Activated CD8-positive, alpha-beta memory T cell treated with anti-CD3 and anti-CD28 coated beads for 24 hours (primary cell): Measurements from ENCODE around the gene EEA1.
"Not testable (repeated sequence)": the region's sequence is repeated elsewhere in the genome, so short reads cannot be mapped to it uniquely, and the experiment has no call there.

Source experiments
- DNase-seq: peaks from one replicate; pipeline ENCODE4 v3.0.0-alpha.2; 2020

EEA1 gene

DNA sequence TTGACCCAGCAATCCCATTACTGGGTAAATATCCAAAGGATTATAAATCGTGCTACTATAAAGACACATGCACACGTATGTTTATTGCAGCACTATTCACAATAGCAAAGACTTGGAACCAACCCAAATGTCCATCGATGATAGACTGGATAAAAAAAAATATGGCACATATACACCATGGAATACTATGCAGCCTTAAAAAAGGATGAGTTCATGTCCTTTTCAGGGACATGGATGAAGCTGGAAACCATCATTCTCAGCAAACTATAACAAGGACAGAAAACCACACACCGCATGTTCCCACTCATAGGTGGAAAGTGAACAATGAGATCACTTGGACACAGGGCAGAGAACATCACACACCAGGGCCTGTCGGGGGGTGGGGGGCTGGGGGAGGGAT, 134.7 kb downstream of the EEA1 start:
- DNase-seq, result not testable (repeated sequence)

GRCh38 chr12:92786045-92786444, 143.1 kb downstream of the EEA1 start:
- DNase-seq, result no peak

- DNase-seq, result no peak
Observed at GRCh38 chr12:92785563-92785950, 143.5 kb downstream of the EEA1 start.

DNA sequence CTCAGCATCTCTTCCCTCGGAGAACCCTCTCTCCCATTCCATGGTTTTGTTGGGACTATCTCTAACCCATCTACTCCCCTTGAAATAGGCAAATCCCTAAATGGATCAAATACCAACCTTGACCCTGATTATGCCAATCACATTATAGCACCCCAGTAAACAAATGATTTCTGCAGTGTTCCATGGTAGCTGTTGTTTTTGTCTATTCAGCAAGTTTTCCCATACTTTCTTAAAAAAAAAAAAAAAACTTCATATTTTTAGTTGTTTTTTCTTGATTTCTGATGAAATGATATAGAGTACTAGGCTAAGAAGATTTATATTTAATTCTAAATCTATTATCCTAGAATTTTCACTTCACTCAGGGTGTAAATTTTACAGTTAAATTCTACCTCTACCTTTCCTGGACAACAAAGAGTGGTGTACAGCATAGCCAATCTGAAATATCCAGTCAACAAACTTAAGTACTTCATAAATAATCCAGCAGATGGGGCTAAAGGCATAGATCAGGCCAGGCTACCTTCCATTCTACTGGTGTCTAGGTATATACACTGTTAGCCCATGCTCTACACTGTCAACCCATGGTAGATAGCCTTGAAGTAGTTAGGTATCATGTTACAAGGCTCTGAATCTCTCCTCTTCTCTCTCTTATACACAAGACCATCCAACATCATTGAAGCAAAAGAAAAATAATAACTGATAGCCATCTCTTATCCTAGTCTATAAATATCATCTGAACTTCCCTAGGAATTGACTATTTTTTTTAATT, 144.1 kb downstream of the EEA1 start:
- no peak for DNase-seq

- no peak for DNase-seq
Observed at GRCh38 chr12:92784356-92784755, 144.7 kb downstream of the EEA1 start.

GRCh38 chr12:92779902-92780301, 149.2 kb downstream of the EEA1 start:
- DNase-seq, result no peak

- no peak for DNase-seq
Observed at GRCh38 chr12:92778525-92778924, 150.6 kb downstream of the EEA1 start.

DNA sequence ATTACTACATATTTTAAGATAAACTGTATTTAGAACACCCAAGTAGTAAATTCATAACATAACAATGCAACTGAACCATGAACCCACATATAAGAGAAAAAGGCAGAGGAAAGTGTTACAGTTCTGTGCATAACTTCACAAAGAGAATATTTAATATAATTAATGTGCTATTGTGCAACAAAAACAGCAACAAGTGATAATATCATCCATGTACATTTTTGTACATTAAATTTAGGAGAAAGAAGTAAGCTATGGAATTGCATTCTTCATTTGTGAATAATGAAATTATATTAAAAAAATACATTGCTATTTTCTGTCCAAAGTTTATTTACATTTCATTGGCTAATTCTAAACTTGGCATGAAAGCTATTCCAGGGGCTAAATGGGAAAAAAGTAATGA, 153.7 kb downstream of the EEA1 start:
- no peak for DNase-seq

GRCh38 chr12:92771001-92771400, 158.1 kb downstream of the EEA1 start:
- DNase-seq, result no peak

GRCh38 chr12:92769124-92769901, 159.8 kb downstream of the EEA1 start:
- no peak for DNase-seq

DNA sequence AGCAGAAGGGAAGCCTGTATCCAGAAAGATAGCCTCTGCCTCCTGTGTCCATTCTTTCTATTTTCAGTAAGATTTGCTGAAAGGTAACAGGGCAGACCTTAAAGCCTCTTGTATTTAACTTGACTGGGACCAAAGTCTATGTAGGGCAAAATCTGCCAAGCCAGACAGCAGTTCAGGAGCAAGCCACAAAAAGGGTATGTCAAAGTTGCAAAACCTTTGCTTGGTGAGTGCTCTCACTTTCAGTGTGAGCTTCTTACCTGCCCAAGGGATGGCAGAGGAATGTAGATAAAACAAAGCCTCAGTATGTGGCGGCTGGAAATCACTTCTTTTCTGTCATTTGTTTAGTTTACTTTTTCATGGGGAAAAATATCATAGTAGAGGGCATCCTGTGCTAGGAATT, 163.2 kb downstream of the EEA1 start:
- no peak for DNase-seq

GRCh38 chr12:92764831-92765230, 164.3 kb downstream of the EEA1 start:
- no peak for DNase-seq

DNA sequence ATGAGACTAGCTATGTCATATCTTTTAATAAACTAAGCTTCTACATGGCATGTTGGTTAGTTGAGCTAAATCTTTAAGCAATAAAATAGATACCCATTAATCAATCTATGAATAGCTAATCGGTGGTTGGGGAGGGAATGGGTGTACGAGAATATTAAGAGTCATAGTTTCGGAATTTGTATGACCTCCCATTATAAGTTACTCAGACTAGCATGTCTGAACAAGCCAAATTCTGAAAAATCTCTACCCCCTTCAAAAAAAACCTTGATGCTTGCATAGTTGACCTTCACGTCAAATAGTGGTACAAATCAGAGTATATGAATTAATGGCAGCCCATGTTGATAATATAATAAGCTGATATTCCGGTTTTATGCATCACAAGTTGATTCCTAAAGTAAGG, 166.3 kb downstream of the EEA1 start:
- no peak for DNase-seq

GRCh38 chr12:92759634-92760268, 169.3 kb downstream of the EEA1 start:
- DNase-seq, result no peak

- no peak for DNase-seq
Observed at GRCh38 chr12:92757597-92758121, 171.4 kb downstream of the EEA1 start.

- DNase-seq, result no peak
Observed at GRCh38 chr12:92756898-92757596, 172.0 kb downstream of the EEA1 start.

- no peak for DNase-seq
Observed at GRCh38 chr12:92753976-92754885, 174.9 kb downstream of the EEA1 start.

- not testable (repeated sequence) for DNase-seq
Observed at GRCh38 chr12:92749691-92750090, 179.4 kb downstream of the EEA1 start.

DNA sequence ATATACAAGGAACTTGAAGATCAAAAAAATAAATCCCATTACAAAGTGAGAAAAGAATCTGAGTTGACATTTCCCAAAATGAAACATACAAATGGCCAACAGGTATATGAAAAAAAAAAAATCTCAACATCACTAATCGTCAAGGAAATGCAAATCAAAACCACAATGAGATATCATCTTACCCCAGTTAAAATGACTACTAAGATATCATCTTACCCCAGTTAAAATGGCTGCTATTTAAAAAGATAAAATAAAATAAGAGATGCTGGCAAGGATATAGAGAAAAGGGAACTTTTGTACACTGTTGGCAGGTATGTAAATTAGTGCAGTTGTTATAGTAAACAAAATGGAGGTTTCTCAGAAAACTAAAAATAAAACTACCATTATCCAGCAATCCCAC, 181.9 kb downstream of the EEA1 start:
- no peak for DNase-seq

- no peak for DNase-seq
Observed at GRCh38 chr12:92745856-92746550, 183.1 kb downstream of the EEA1 start.

DNA sequence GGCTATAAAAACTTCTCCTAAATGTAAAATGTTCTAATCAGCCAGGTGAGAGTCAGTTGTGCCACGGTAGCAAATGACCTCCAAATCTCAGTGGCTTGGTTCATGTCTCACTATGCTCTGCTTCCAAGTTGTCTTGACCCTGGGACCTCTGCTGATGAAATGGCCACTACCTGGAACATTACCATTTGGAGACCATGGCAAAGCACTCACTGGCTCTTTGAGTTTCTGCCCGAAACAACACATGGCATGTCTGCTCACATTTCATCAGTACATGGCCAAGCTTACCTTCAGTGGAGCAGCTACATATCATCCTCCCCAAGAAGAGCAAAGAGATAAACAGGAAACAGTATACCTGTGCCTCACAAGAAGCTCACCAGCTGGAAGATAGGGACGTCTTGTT, 186.1 kb downstream of the EEA1 start:
- no peak for DNase-seq
